ENCODE data around the gene ITIH4.

The ITIH4 gene

GRCh38 chr3:52838561-52839267 lies 8.2 kb upstream of the ITIH4 start:
- H3K9ac ChIP-seq (ENCODE audit: low read length) = no peak overlapping the region
- peaks cover 8% of the 10 kb centered on the region for H3K4me1 ChIP-seq (ENCODE audit: control insufficient read depth, insufficient read depth, low read length)
- no peak overlapping the region for H3K4me3 ChIP-seq (ENCODE audit: low read length)
- no peaks in the 10 kb centered on the region for H3K27me3 ChIP-seq (ENCODE audit: control insufficient read depth, insufficient read depth, low read length)
- peaks cover 6% of the 10 kb centered on the region for H3K36me3 ChIP-seq (ENCODE audit: control insufficient read depth, insufficient read depth, low read length)
- no peaks in the 10 kb centered on the region for H3K9me3 ChIP-seq (ENCODE audit: control insufficient read depth, low read length)

DNA sequence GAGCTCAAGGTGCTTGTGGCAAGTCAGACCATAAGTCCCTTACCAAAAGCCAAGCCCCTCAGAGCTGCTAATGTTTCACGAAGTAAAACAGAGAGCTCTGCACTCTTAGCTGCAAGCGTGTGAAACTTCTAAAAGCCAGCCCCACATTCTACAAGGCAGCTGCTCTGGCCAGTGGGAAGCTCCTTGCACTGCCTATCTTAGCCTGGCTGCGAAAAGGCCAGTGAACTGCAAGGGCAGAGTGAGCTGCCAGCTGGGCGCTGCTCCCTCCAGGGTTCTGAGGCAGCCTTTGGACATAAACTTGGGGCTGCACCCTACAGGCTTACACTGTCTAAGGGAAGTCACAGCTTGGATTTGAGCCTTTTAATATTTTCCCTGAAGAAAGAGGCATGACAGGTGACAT lies 6.5 kb upstream of the ITIH4 start:
- H3K36me3 ChIP-seq (ENCODE audit: control insufficient read depth, insufficient read depth, low read length) = no peaks in the 10 kb centered on the region
- no peaks in the 10 kb centered on the region for H3K9me3 ChIP-seq (ENCODE audit: control insufficient read depth, low read length)
- H3K4me1 ChIP-seq (ENCODE audit: control insufficient read depth, insufficient read depth, low read length) = no peaks in the 10 kb centered on the region
- no peak overlapping the region for H3K9ac ChIP-seq (ENCODE audit: low read length)
- H3K4me3 ChIP-seq (ENCODE audit: low read length) = no peak overlapping the region
- no peaks in the 10 kb centered on the region for H3K27me3 ChIP-seq (ENCODE audit: control insufficient read depth, insufficient read depth, low read length)

DNA sequence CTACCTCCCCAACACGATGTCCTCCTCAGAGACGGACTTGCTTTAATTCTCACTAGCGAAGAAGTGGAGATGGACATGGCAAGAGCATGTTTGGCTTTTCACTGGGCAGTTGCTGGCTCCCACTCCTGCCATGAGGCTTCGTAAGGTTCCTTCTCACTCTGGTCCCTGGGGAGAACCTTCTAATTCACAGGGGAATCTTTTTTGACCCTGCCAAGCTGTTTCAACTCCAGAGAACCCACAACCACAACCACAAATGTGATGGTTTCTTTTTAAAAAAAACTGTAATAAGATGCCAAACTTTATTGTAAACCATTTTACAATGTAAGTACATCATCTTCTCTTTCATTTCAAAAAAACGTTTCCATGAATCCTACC lies 6.0 kb upstream of the ITIH4 start:
- Histone ChIP-seq H3K36me3 (ENCODE audit: control insufficient read depth, insufficient read depth, low read length) (no peaks in the 10 kb centered on the region), H3K4me1 (ENCODE audit: control insufficient read depth, insufficient read depth, low read length) (no peaks in the 10 kb centered on the region), H3K27me3 (ENCODE audit: control insufficient read depth, insufficient read depth, low read length) (no peaks in the 10 kb centered on the region), H3K4me3 (ENCODE audit: low read length) (no peak overlapping the region), H3K9ac (ENCODE audit: low read length) (no peak overlapping the region), H3K9me3 (ENCODE audit: control insufficient read depth, low read length) (no peaks in the 10 kb centered on the region)

GRCh38 chr3:52835766-52836470 lies 5.4 kb upstream of the ITIH4 start:
- no peaks in the 10 kb centered on the region for H3K36me3 ChIP-seq (ENCODE audit: control insufficient read depth, insufficient read depth, low read length)
- H3K4me1 ChIP-seq (ENCODE audit: control insufficient read depth, insufficient read depth, low read length) = no peaks in the 10 kb centered on the region
- no peak overlapping the region for H3K9ac ChIP-seq (ENCODE audit: low read length)
- no peaks in the 10 kb centered on the region for H3K9me3 ChIP-seq (ENCODE audit: control insufficient read depth, low read length)
- H3K27me3 ChIP-seq (ENCODE audit: control insufficient read depth, insufficient read depth, low read length) = no peaks in the 10 kb centered on the region
- no peak overlapping the region for H3K4me3 ChIP-seq (ENCODE audit: low read length)

DNA sequence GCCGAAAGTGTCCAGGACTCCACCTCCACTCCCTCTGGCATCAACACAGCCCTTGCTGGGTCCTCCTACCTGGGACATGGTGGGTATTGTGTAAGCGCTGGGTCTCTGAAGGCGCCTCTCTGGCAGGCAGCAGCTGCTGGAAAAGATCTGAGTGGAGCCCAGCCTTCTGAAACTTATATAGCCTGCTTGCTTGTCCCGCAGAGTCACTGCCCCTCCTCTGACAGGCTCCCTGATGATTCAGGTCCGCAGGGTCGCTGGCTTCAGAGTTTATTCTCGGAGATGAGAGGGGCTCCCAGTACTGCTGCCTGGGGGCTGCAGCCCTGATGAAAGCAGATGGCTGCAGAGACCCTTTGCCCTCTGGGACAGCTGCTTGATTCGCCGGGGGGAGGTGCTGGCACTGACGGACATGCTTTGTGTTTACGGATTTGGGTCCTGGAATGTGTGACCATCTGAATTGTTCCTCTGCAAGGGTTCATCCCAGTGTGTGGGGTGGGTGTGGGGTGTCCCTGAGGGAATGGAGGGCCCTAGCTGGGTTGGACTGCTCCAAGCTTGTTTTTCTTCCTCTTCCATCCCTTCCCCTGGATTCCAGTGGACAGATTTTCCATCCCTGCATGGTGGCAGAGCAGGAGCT lies 4.5 kb upstream of the ITIH4 start, which contains the start of gene MUSTN1:
MUSTN1 (minus strand) TSS at position 149 of the 631 bp plus-strand sequence; CDS start at position 78, 71 bp downstream.
- H3K9me3 ChIP-seq (ENCODE audit: control insufficient read depth, low read length) = no peaks in the 10 kb centered on the region
- H3K27me3 ChIP-seq (ENCODE audit: control insufficient read depth, insufficient read depth, low read length) = no peaks in the 10 kb centered on the region
- H3K36me3 ChIP-seq (ENCODE audit: control insufficient read depth, insufficient read depth, low read length) = no peaks in the 10 kb centered on the region
- H3K4me3 ChIP-seq (ENCODE audit: low read length) = no peak within 1 kb of the TSS
- H3K4me1 ChIP-seq (ENCODE audit: control insufficient read depth, insufficient read depth, low read length) = no peaks in the 10 kb centered on the region
- H3K9ac ChIP-seq (ENCODE audit: low read length) = no peak within 1 kb of the TSS

GRCh38 chr3:52833202-52833601 lies 2.7 kb upstream of the ITIH4 start:
- Histone ChIP-seq H3K9ac (ENCODE audit: low read length) (no peak overlapping the region), H3K9me3 (ENCODE audit: control insufficient read depth, low read length) (no peaks in the 10 kb centered on the region), H3K36me3 (ENCODE audit: control insufficient read depth, insufficient read depth, low read length) (no peaks in the 10 kb centered on the region), H3K4me3 (ENCODE audit: low read length) (no peak overlapping the region), H3K27me3 (ENCODE audit: control insufficient read depth, insufficient read depth, low read length) (no peaks in the 10 kb centered on the region), H3K4me1 (ENCODE audit: control insufficient read depth, insufficient read depth, low read length) (no peaks in the 10 kb centered on the region)

- no peaks in the 10 kb centered on the region for H3K36me3 ChIP-seq (ENCODE audit: control insufficient read depth, insufficient read depth, low read length)
- no peaks in the 10 kb centered on the region for H3K27me3 ChIP-seq (ENCODE audit: control insufficient read depth, insufficient read depth, low read length)
- H3K9me3 ChIP-seq (ENCODE audit: control insufficient read depth, low read length) = no peaks in the 10 kb centered on the region
- H3K9ac ChIP-seq (ENCODE audit: low read length) = no peak overlapping the region
- H3K4me1 ChIP-seq (ENCODE audit: control insufficient read depth, insufficient read depth, low read length) = peaks cover 6% of the 10 kb centered on the region
- H3K4me3 ChIP-seq (ENCODE audit: low read length) = no peak overlapping the region
Measured at GRCh38 chr3:52831500-52832301, 1.2 kb upstream of the ITIH4 start.

DNA sequence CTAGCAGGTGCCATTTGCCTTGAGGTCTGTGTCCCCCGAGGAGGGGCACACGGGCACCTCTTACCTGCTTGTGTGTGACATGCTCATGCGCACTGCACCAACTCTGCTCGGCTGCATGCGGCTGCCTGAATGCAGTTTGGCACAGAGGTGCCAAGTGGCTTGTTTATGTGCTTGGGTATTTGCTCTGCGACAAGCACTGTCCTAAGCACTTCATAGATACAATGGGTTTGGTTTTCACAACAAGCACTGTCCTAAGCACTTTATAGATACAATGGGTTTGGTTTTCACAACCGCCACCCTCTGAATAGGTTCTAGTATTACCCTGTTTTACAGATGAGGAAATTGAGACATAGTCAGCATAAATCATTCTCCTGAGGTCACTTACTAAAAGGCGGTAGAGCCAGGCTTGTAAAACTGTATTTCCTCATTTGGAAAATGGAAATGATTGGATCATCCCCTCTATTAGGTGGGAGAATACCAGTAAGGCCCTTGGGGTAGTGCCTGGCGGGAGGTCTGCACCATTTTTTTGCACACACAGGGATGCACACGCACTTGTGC lies 487 bp downstream of the ITIH4 start:
- Histone ChIP-seq H3K4me3 (ENCODE audit: low read length) (no peak overlapping the region), H3K9me3 (ENCODE audit: control insufficient read depth, low read length) (no peaks in the 10 kb centered on the region), H3K4me1 (ENCODE audit: control insufficient read depth, insufficient read depth, low read length) (peaks cover 6% of the 10 kb centered on the region), H3K27me3 (ENCODE audit: control insufficient read depth, insufficient read depth, low read length) (no peaks in the 10 kb centered on the region), H3K9ac (ENCODE audit: low read length) (no peak overlapping the region), H3K36me3 (ENCODE audit: control insufficient read depth, insufficient read depth, low read length) (no peaks in the 10 kb centered on the region)

GRCh38 chr3:52829482-52829881 lies 990 bp downstream of the ITIH4 start:
- no peaks in the 10 kb centered on the region for H3K9me3 ChIP-seq (ENCODE audit: control insufficient read depth, low read length)
- peaks cover 6% of the 10 kb centered on the region for H3K4me1 ChIP-seq (ENCODE audit: control insufficient read depth, insufficient read depth, low read length)
- no peak overlapping the region for H3K9ac ChIP-seq (ENCODE audit: low read length)
- H3K27me3 ChIP-seq (ENCODE audit: control insufficient read depth, insufficient read depth, low read length) = no peaks in the 10 kb centered on the region
- no peak overlapping the region for H3K4me3 ChIP-seq (ENCODE audit: low read length)
- H3K36me3 ChIP-seq (ENCODE audit: control insufficient read depth, insufficient read depth, low read length) = no peaks in the 10 kb centered on the region

DNA sequence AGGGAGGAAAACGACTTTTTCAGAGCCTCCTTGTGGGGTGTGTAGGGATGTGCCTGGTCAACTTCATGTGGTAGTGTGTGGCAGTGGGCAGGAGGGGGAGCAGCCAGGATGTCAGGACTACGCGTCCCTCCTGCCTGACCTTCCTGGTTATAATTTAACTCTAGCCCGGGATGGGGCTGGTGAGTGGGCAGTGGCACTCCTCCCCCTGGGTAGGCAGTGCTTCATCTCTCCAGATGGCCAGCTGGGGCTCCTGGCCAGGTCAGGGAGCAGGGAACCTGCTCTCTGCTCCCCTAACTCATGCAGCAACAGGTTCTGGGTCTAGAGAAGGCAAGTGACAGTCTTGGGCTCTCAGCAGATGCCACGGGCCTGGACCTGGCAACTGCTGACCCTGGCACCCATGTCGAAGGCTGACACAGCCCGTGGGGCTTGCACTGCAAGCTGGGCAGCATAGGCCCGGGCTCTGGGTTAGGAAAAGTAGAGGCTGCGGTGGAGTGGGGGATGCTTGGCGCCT lies 2.6 kb downstream of the ITIH4 start:
- Histone ChIP-seq H3K9ac (ENCODE audit: low read length) (no peak overlapping the region), H3K36me3 (ENCODE audit: control insufficient read depth, insufficient read depth, low read length) (no peaks in the 10 kb centered on the region), H3K27me3 (ENCODE audit: control insufficient read depth, insufficient read depth, low read length) (no peaks in the 10 kb centered on the region), H3K4me1 (ENCODE audit: control insufficient read depth, insufficient read depth, low read length) (peaks cover 6% of the 10 kb centered on the region), H3K9me3 (ENCODE audit: control insufficient read depth, low read length) (no peaks in the 10 kb centered on the region), H3K4me3 (ENCODE audit: low read length) (no peak overlapping the region)

- Histone ChIP-seq H3K36me3 (ENCODE audit: control insufficient read depth, insufficient read depth, low read length) (no peaks in the 10 kb centered on the region), H3K27me3 (ENCODE audit: control insufficient read depth, insufficient read depth, low read length) (no peaks in the 10 kb centered on the region), H3K4me3 (ENCODE audit: low read length) (no peak overlapping the region), H3K4me1 (ENCODE audit: control insufficient read depth, insufficient read depth, low read length) (peaks cover 6% of the 10 kb centered on the region), H3K9ac (ENCODE audit: low read length) (no peak overlapping the region), H3K9me3 (ENCODE audit: control insufficient read depth, low read length) (no peaks in the 10 kb centered on the region)
Measured at GRCh38 chr3:52827441-52827840, 3.0 kb downstream of the ITIH4 start.

Measured in mucosa of stomach (tissue), 1 donor.